ENCODE measurements around the gene CAPN9. TPM values are rescaled to one million over a fixed set of nuclear protein-coding genes. Genes with fewer than 3 reads are reported as not detected.

CAPN9 gene
- total RNA-seq, 1 donor from 2014 or later = not detected

GRCh38 chr1:230794431-230794830 is 47.2 kb downstream of the CAPN9 start:
- intact Hi-C loops (cut with micrococcal nuclease) = no loop called here

GRCh38 chr1:230794871-230795605 is 47.9 kb downstream of the CAPN9 start:
- intact Hi-C loops (cut with micrococcal nuclease) = no loop called here

- intact Hi-C loops (cut with micrococcal nuclease) = no loop called here
Measured at GRCh38 chr1:230796626-230797025, 49.4 kb downstream of the CAPN9 start.

GRCh38 chr1:230797376-230797920 is 50.3 kb downstream of the CAPN9 start:
- intact Hi-C loops (cut with micrococcal nuclease) = no loop called here

- intact Hi-C loops (cut with micrococcal nuclease) = loop anchor here (2.0 kb wide), 1 partner anchor 413 kb away; no protein-coding TSS in a partner anchor
Measured at GRCh38 chr1:230797942-230798365, 50.8 kb downstream of the CAPN9 start.

GRCh38 chr1:230798491-230798890 is 51.3 kb downstream of the CAPN9 start:
- intact Hi-C loops (cut with micrococcal nuclease) = loop anchor here (2.0 kb wide), 1 partner anchor 412 kb away; no protein-coding TSS in a partner anchor

GRCh38 chr1:230800891-230801840 is 54.0 kb downstream of the CAPN9 start:
- intact Hi-C loops (cut with micrococcal nuclease) = no loop called here

- intact Hi-C loops (cut with micrococcal nuclease) = no loop called here
Measured at GRCh38 chr1:230804396-230804795, 57.2 kb downstream of the CAPN9 start.

GRCh38 chr1:230806552-230806951 is 59.4 kb downstream of the CAPN9 start:
- intact Hi-C loops (cut with micrococcal nuclease) = no loop called here

- intact Hi-C loops (cut with micrococcal nuclease) = no loop called here
Measured at GRCh38 chr1:230807029-230807428, 59.8 kb downstream of the CAPN9 start.

- intact Hi-C loops (cut with micrococcal nuclease) = no loop called here
Measured at GRCh38 chr1:230807561-230808280, 60.5 kb downstream of the CAPN9 start.

- intact Hi-C loops (cut with micrococcal nuclease) = no loop called here
Measured at GRCh38 chr1:230808281-230808872, 61.2 kb downstream of the CAPN9 start.

GRCh38 chr1:230809256-230809990 is 62.2 kb downstream of the CAPN9 start:
- intact Hi-C loops (cut with micrococcal nuclease) = no loop called here

- intact Hi-C loops (cut with micrococcal nuclease) = no loop called here
Measured at GRCh38 chr1:230812568-230812967, 65.4 kb downstream of the CAPN9 start.

GRCh38 chr1:230814949-230815692 is 67.9 kb downstream of the CAPN9 start:
- intact Hi-C loops (cut with micrococcal nuclease) = no loop called here

- intact Hi-C loops (cut with micrococcal nuclease) = no loop called here
Measured at GRCh38 chr1:230816018-230816417, 68.8 kb downstream of the CAPN9 start.

GRCh38 chr1:230818367-230818766 is 71.2 kb downstream of the CAPN9 start:
- intact Hi-C loops (cut with micrococcal nuclease) = no loop called here

- intact Hi-C loops (cut with micrococcal nuclease) = no loop called here
Measured at GRCh38 chr1:230818901-230819300, 71.7 kb downstream of the CAPN9 start.

- intact Hi-C loops (cut with micrococcal nuclease) = no loop called here
Measured at GRCh38 chr1:230819976-230820375, 72.8 kb downstream of the CAPN9 start.
